Activated CD4-positive, alpha-beta memory T cell treated with anti-CD3 and anti-CD28 coated beads for 36 hours (primary cell): Measurements from ENCODE around the gene PAX5. TPM values are rescaled to one million over a fixed set of nuclear protein-coding genes. Genes with fewer than 3 reads are reported as not detected.

Experiments
- CTCF ChIA-PET: fragments of 350-600 bp; sonication (Branson Sonifier 250); formaldehyde crosslinking; loops from one replicate; lab custom pipeline; 2021; ENCODE audit warnings: antibody characterized with exemption, inconsistent platforms; lab: Charles Lee
- POLR2A ChIA-PET: fragments of 350-600 bp; sonication (Branson Sonifier 250); formaldehyde crosslinking; loops from one replicate; lab custom pipeline; 2021; ENCODE audit warnings: antibody characterized with exemption; lab: Charles Lee
- DNase-seq: peaks from one replicate; pipeline ENCODE4 v3.0.0-alpha.2; 2020
- H3K27ac Mint-ChIP-seq: one replicate; pipeline ENCODE4 v1.8.0; 2021; ENCODE audit warnings: mixed read lengths
- H3K27me3 Mint-ChIP-seq: one replicate; pipeline ENCODE4 v1.8.0; 2021; ENCODE audit warnings: mixed read lengths
- H3K36me3 Mint-ChIP-seq: one replicate; pipeline ENCODE4 v1.8.0; 2021; ENCODE audit warnings: mixed read lengths
- H3K4me1 Mint-ChIP-seq: one replicate; pipeline ENCODE4 v1.8.0; 2021; ENCODE audit warnings: low read depth, mixed read lengths
- H3K4me3 Mint-ChIP-seq: one replicate; pipeline ENCODE4 v1.8.0; 2021; ENCODE audit warnings: mild to moderate bottlenecking, mixed read lengths
- H3K9me3 Mint-ChIP-seq: one replicate; pipeline ENCODE4 v1.8.0; 2021; ENCODE audit warnings: mixed read lengths
- intact Hi-C: fragments of 100-400 bp; cut with micrococcal nuclease; formaldehyde crosslinking; loops from one replicate; pipeline ENCODE4 v1.15.1; 2023
- total RNA-seq, 2 experiments: library from RNA; stranded (reverse); gene quantifications; one replicate each; pipeline ENCODE4 v1.2.3, GENCODE V29; 2021

The PAX5 gene
- total RNA-seq, 2 experiments from 2014 or later: 0.12 to 0.15 TPM

DNA sequence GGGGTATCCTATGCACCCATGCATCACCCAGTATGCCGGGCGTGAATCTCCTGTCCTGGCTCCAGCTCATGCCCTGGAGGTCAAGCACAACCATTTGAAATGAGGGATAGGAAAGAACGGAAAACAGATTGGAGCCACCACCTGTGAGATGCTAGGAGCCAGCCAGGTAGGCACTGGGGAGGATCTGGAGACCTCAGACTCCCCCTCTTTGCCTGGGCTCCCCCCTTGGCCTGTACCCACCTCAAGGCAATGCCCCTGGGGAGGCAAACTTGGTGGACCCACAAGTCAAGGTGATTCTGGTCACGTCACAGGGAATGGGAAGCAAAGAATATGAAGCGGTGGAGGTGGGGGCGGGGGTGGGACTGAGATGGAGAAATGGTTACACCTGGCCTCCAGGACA is 92.6 kb downstream of the PAX5 start:
- H3K27ac Mint-ChIP-seq: no peak overlapping the region
- ChIA-PET CTCF (interaction anchor here (1.1 kb wide), 1 partner anchor 69 kb away, joined by 3 read pairs; no protein-coding TSS in a partner anchor), POLR2A (no interaction called here)
- H3K4me1 Mint-ChIP-seq: no peaks in the 10 kb centered on the region
- intact Hi-C loops: no loop called here
- H3K9me3 Mint-ChIP-seq: no peaks in the 10 kb centered on the region
- H3K27me3 Mint-ChIP-seq: peaks cover 3% of the 10 kb centered on the region
- DNase-seq: no peak
- H3K4me3 Mint-ChIP-seq: no peak overlapping the region
- H3K36me3 Mint-ChIP-seq: no peaks in the 10 kb centered on the region

DNA sequence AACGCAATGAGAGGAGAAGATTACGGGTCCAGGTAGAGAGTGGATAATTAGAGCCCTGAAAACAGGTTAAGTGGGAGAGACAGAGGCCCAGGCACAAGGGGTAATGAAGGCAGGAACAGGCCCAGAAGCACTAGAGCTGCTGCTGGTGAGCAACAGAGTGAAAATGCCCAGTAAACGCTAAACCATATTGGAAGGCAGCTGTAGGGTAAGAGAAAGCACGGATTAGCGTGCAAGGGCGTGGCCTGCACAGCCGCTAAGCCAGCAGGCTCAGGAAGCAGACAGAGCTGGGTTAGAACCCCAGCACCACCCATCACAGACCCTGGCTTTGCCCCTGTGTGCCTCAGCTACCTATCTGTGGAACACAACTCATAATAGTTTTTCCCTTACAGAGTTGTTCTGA is 93.2 kb downstream of the PAX5 start:
- H3K4me1 Mint-ChIP-seq: no peaks in the 10 kb centered on the region
- POLR2A ChIA-PET: no interaction called here
- H3K27me3 Mint-ChIP-seq: peaks cover 3% of the 10 kb centered on the region
- H3K27ac Mint-ChIP-seq: no peak overlapping the region
- no peak for DNase-seq
- H3K36me3 Mint-ChIP-seq: no peaks in the 10 kb centered on the region
- no peak overlapping the region for H3K4me3 Mint-ChIP-seq
- intact Hi-C loops: no loop called here
- CTCF ChIA-PET: interaction anchor here (1.1 kb wide), 1 partner anchor 68 kb away, joined by 3 read pairs; no protein-coding TSS in a partner anchor
- no peaks in the 10 kb centered on the region for H3K9me3 Mint-ChIP-seq

DNA sequence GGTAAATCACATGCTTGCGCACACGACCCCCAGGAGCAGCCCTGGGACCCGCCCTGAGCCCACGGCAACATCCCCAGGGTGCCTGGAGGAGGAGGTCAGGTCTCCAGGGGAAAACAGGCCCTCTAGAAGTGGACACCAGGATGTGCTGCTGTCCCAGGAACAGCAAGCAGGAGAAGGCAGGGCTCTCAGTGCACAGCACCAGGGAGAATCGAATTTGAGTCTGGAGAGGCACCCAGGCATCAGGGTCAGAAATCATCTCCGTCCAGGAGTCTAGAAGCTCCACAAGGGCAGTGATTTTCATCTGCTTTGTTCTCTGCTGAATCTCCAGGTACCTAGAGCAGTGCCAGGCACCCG is 93.6 kb downstream of the PAX5 start:
- no peak for DNase-seq
- Mint-ChIP-seq H3K4me1 (peaks cover under 1% of the 10 kb centered on the region), H3K27me3 (peaks cover 3% of the 10 kb centered on the region), H3K27ac (no peak overlapping the region), H3K4me3 (no peak overlapping the region), H3K36me3 (no peaks in the 10 kb centered on the region), H3K9me3 (no peaks in the 10 kb centered on the region)
- intact Hi-C loops: no loop called here
- ChIA-PET POLR2A (no interaction called here), CTCF (interaction anchor here (1.1 kb wide), 1 partner anchor 68 kb away, joined by 3 read pairs; no protein-coding TSS in a partner anchor)

DNA sequence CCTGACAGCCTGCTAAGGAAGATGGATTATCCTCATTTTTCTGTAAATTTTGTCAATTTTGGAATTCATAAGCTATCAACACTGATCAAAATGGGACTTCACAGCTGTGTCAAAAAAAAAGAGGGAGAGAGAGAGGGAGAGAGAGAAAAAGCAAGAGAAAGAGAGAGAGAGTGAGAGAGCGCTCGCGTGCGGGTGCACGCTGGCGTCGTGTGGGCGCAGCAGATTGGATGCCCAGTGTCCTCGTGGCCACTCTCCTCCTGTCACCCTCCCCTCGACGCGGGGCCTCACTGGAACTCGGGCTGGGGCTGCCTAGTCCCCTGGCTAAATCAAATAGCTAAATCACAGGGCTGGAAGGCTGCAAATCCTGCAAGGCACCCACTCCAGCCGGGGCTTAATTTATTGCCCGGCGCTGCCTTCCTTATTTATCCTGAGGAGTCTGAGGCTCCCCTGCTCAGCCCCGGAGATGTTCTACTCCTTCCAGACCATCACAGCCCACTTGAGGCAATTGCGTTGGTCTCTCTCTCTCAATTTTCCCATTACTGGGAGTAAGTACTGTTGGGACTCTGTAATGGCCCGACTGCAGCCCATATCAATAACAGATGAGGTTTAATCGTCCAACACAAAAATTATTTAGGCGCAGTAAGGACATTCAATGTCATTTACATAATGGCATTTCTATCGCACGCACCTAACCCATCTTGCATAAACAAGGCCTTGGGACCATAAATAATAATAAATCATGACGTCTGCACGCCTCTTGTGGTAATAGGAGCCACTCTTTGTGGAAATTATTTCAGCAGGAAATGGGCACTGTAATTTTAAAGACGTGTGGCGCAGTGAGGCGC is 94.2 kb downstream of the PAX5 start:
- Mint-ChIP-seq H3K4me1 (peaks cover 3% of the 10 kb centered on the region), H3K27ac (no peak overlapping the region), H3K9me3 (no peaks in the 10 kb centered on the region), H3K4me3 (no peak overlapping the region), H3K36me3 (no peaks in the 10 kb centered on the region), H3K27me3 (peaks cover 3% of the 10 kb centered on the region)
- ChIA-PET CTCF (no interaction called here), POLR2A (no interaction called here)
- intact Hi-C loops: no loop called here
- no peak for DNase-seq

DNA sequence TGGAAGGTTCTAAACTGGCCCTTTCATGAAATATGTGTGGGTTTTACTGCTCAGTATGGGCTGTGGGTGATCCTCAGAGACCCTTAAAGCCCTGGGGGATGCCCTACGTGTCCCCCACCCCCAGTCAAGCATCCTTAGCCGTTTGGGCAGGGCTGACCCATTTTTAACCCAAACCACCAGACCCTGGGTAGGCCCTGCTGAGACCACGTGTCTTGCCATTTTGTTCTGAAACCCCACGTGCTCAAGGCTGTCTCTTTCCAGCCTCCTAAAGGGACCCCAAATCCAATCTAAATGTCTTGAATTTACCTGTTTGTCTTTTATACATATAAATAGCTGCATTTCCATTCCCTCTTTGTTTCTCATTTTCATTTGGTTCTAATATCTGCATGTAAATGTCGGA is 94.9 kb downstream of the PAX5 start:
- Mint-ChIP-seq H3K27me3 (peaks cover 3% of the 10 kb centered on the region), H3K9me3 (no peaks in the 10 kb centered on the region), H3K4me3 (no peak overlapping the region), H3K4me1 (peaks cover 3% of the 10 kb centered on the region), H3K27ac (no peak overlapping the region), H3K36me3 (no peaks in the 10 kb centered on the region)
- ChIA-PET CTCF (no interaction called here), POLR2A (no interaction called here)
- DNase-seq: no peak
- intact Hi-C loops: no loop called here

DNA sequence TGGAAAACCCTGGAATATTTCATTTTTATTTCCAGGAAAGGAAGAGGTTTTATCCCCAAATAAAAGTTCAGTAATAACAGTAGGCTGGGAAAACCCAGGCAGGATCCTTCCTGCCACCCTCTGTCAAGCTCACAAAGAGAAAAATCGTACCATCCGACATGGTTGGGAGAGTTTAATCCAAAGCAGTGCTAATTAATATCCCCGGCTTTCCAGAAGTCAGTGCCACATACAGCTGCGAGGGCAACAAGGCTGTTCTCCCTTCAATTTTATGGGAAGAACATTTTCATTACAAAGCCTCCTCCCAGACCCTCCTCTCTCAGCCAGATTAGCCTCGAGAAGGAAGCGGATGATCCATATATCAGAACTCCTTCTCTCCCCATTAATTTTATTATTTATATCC is 95.5 kb downstream of the PAX5 start:
- no peak overlapping the region for H3K27ac Mint-ChIP-seq
- intact Hi-C loops: no loop called here
- peaks cover 3% of the 10 kb centered on the region for H3K4me1 Mint-ChIP-seq
- peaks cover 3% of the 10 kb centered on the region for H3K27me3 Mint-ChIP-seq
- no peaks in the 10 kb centered on the region for H3K36me3 Mint-ChIP-seq
- H3K9me3 Mint-ChIP-seq: no peaks in the 10 kb centered on the region
- ChIA-PET CTCF (interaction anchor here (1.4 kb wide), 1 partner anchor 65 kb away, joined by 5 read pairs; no protein-coding TSS in a partner anchor), POLR2A (no interaction called here)
- no peak for DNase-seq
- no peak overlapping the region for H3K4me3 Mint-ChIP-seq

DNA sequence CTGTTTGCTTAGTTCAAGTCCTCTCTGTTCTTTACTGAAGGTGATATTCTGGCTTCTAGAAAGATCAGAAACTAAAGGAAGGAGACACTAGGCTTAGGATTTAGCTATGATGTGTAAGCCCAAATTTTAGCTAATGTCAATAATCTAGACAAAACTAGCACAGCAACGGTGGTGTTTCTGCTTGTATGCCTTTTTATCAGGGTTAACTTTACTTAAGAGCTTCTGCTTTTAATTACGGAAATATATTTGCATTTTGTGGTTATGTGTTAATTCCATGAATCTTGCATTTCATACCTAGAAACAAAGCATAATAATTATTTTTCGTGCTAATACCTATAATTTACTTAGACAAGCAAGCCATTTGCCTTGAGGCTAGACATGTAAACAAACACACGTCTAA is 96.1 kb downstream of the PAX5 start:
- no peak overlapping the region for H3K27ac Mint-ChIP-seq
- H3K36me3 Mint-ChIP-seq: no peaks in the 10 kb centered on the region
- intact Hi-C loops: no loop called here
- no peak overlapping the region for H3K4me3 Mint-ChIP-seq
- peaks cover 5% of the 10 kb centered on the region for H3K27me3 Mint-ChIP-seq
- no peak for DNase-seq
- no peaks in the 10 kb centered on the region for H3K9me3 Mint-ChIP-seq
- ChIA-PET CTCF (interaction anchor here (1.4 kb wide), 1 partner anchor 64 kb away, joined by 5 read pairs; no protein-coding TSS in a partner anchor), POLR2A (no interaction called here)
- H3K4me1 Mint-ChIP-seq: peaks cover 3% of the 10 kb centered on the region

DNA sequence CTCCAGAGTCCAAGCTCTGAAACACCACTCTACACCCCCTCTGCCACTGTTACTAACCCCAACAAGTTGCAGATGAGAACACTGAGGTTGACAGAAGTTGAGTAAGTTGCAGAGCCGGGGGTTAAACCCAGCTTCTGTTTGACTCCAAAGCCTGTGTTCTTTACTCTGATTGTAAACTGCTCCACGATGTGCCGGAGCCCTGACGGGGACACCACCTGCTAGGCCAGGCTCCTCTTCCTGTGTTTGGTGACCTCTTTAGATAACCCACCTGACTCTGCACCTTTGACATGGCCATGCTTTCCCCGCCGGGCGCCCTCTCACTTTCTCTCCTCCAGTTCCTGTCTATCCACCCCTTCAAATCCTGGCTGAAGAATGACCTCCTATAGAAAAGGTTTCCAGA is 96.7 kb downstream of the PAX5 start:
- ChIA-PET POLR2A (no interaction called here), CTCF (interaction anchor here (1.4 kb wide), 1 partner anchor 64 kb away, joined by 5 read pairs; no protein-coding TSS in a partner anchor)
- H3K9me3 Mint-ChIP-seq: peaks cover under 1% of the 10 kb centered on the region
- no peaks in the 10 kb centered on the region for H3K36me3 Mint-ChIP-seq
- no peak overlapping the region for H3K4me3 Mint-ChIP-seq
- peaks cover 5% of the 10 kb centered on the region for H3K27me3 Mint-ChIP-seq
- H3K27ac Mint-ChIP-seq: no peak overlapping the region
- peaks cover 3% of the 10 kb centered on the region for H3K4me1 Mint-ChIP-seq
- DNase-seq: no peak
- intact Hi-C loops: no loop called here

DNA sequence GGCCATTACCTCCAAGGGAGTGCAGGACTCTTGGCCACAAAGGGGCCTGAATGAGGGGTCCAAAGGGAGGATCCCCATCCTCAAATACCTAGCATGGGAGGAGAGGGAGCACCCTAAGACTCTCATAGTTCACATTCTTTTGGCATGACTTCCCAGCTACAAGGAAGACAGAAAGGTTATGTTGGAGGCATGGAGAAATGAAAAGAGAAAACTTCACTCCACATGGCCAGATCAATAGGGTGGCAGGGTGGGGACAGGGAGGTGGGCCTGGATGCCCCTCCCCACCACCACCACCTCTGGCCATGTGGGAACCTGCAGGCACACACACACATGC is 97.6 kb downstream of the PAX5 start:
- H3K9me3 Mint-ChIP-seq: peaks cover 3% of the 10 kb centered on the region

DNA sequence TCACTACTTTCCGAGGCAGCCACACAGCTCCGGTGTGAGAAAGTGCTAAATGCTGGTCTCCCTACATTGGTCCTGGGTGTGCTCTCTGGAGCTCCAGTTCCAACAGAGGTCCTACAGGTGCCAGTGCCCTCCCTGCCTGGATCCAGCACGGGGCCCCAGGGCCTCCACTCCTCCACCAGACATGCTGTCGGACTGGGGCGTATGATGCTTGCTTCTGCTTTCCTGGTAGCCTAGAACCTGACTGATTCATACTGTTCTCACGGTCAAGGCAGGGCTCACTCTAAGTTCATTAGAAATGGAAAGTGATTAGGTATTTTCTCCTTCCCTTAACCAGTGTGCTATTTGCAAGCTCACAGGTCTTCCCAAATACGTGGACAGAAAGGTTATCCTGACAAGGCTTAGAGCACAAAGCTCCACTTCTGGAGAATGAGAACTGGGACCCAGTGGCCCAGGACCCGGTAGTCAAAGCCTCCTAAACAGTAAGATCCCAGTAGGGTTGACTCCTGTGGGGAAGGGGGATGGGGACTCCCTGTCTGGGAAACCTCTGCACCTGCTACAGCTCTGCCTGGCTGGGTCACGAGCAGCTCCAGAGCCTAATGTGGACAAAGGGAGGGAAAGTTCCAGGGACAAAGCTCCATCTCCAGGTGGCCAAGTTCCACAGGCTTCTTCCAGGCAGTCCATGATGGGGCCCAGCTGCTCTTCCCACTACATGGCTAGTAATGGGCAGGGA is 98.1 kb downstream of the PAX5 start:
- no peaks in the 10 kb centered on the region for H3K36me3 Mint-ChIP-seq
- POLR2A ChIA-PET: no interaction called here
- peaks cover 3% of the 10 kb centered on the region for H3K4me1 Mint-ChIP-seq
- intact Hi-C loops: no loop called here
- H3K27ac Mint-ChIP-seq: no peak overlapping the region
- H3K9me3 Mint-ChIP-seq: peaks cover 3% of the 10 kb centered on the region
- peaks cover 7% of the 10 kb centered on the region for H3K27me3 Mint-ChIP-seq
- CTCF ChIA-PET: interaction anchor here (1.0 kb wide), 1 partner anchor 63 kb away, joined by 3 read pairs; no protein-coding TSS in a partner anchor
- no peak overlapping the region for H3K4me3 Mint-ChIP-seq
- DNase-seq: no peak

More for the DNA sequence above, 97.6 kb downstream of the PAX5 start:
- no peak for DNase-seq
- Mint-ChIP-seq H3K27me3 (peaks cover 5% of the 10 kb centered on the region), H3K4me1 (peaks cover 3% of the 10 kb centered on the region), H3K27ac (no peak overlapping the region), H3K36me3 (no peaks in the 10 kb centered on the region), H3K4me3 (no peak overlapping the region)
- intact Hi-C loops: no loop called here
- ChIA-PET POLR2A (no interaction called here), CTCF (interaction anchor here (1.0 kb wide), 1 partner anchor 64 kb away, joined by 3 read pairs; no protein-coding TSS in a partner anchor)

DNA sequence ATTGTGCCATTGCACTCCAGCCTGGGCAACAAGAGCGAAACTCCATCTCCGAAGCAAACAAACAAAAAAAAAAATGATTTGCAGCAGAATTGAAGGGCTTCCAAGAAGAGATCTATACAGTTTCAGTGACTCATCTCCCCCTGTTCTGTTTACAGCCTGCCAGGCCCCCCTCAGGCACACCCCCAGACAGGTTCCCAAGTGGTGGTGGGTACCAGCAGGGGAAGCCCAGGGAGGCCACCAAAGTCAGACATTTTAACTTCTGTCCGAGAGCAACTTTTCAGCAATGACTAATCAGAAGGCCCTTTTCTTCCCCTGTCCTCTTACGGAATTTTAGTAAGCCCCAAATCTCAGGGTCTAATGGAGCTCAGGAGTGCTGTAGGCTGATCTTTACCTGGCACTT is 98.7 kb downstream of the PAX5 start:
- Mint-ChIP-seq H3K27me3 (peaks cover 8% of the 10 kb centered on the region), H3K9me3 (peaks cover 3% of the 10 kb centered on the region), H3K4me3 (no peak overlapping the region), H3K36me3 (no peaks in the 10 kb centered on the region), H3K4me1 (peaks cover 3% of the 10 kb centered on the region), H3K27ac (no peak overlapping the region)
- ChIA-PET POLR2A (no interaction called here), CTCF (interaction anchor here (1.0 kb wide), 1 partner anchor 63 kb away, joined by 3 read pairs; no protein-coding TSS in a partner anchor)
- peak; percentile 33 for DNase-seq
- intact Hi-C loops: no loop called here

DNA sequence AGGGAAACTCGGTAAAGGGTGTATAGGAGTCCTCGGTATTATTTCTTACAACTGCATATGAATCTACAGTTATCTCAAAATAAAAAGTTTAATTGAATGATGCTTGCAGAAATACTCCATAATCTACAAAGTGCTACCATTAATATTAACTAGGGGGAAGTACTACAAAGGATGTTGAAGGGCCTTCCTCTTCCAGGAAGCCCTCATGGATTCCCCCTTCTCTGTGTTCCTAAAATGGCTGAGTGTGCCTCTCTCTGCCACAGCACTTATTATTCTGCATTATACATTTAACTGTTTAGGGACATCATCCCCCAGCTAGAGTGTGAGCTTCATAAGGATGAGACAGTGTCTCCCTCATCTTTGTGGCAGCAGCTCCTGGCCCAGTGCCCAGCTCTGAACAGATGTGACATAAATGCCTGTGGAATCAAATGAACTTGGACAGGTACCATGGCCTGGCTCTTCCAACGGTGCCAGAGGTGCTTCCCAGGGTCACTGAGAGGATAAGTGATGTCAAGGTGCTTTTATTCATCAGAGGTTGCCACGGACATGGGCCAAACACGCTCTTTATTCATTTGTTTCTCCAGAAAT is 99.5 kb downstream of the PAX5 start:
- intact Hi-C loops: no loop called here
- Mint-ChIP-seq H3K4me1 (peaks cover 7% of the 10 kb centered on the region), H3K27me3 (peaks cover 6% of the 10 kb centered on the region), H3K9me3 (peaks cover 3% of the 10 kb centered on the region), H3K4me3 (no peak overlapping the region), H3K27ac (no peak overlapping the region), H3K36me3 (no peaks in the 10 kb centered on the region)
- no peak for DNase-seq
- POLR2A ChIA-PET: no interaction called here
- CTCF ChIA-PET: no interaction called here
